Gastroesophageal sphincter (tissue), 3 donors: Measurements from ENCODE around the gene ORC3.

Source experiments
- CTCF ChIP-seq, 4 experiments: fragments of 200-600 bp in 2 of 4; fragments of 450-650 bp in 2 of 4; sonication (generic) in 1 of 4; IDR thresholded peaks; one replicate each; pipeline ENCODE4 v1.5.1; 2017 to 2019; ENCODE audit warnings: antibody characterized with exemption in 4 of 4, mild to moderate bottlenecking in 2 of 4, moderate library complexity in 2 of 4
- EP300 ChIP-seq: sonication (generic); formaldehyde crosslinking; IDR thresholded peaks from one replicate; pipeline ENCODE4 v1.6.1; 2017; ENCODE audit warnings: antibody characterized with exemption, mild to moderate bottlenecking
- POLR2A ChIP-seq, 2 donors: fragments of 450-650 bp; IDR thresholded peaks; one replicate each; pipeline ENCODE4 v1.6.1; 2017; ENCODE audit warnings: antibody characterized with exemption in 2 of 2, mild to moderate bottlenecking in 2 of 2, moderate library complexity in 1 of 2

GRCh38 chr6:87588756-87589407, 1.1 kb upstream of the ORC3 start:
- no peak for TF ChIP-seq CTCF (IDR thresholded peaks at IDR 0.05)
- no peak for TF ChIP-seq EP300
- no peak for TF ChIP-seq POLR2A (IDR thresholded peaks at IDR 0.05)
